ENCODE data around the gene CDH4.

CDH4 gene

DNA sequence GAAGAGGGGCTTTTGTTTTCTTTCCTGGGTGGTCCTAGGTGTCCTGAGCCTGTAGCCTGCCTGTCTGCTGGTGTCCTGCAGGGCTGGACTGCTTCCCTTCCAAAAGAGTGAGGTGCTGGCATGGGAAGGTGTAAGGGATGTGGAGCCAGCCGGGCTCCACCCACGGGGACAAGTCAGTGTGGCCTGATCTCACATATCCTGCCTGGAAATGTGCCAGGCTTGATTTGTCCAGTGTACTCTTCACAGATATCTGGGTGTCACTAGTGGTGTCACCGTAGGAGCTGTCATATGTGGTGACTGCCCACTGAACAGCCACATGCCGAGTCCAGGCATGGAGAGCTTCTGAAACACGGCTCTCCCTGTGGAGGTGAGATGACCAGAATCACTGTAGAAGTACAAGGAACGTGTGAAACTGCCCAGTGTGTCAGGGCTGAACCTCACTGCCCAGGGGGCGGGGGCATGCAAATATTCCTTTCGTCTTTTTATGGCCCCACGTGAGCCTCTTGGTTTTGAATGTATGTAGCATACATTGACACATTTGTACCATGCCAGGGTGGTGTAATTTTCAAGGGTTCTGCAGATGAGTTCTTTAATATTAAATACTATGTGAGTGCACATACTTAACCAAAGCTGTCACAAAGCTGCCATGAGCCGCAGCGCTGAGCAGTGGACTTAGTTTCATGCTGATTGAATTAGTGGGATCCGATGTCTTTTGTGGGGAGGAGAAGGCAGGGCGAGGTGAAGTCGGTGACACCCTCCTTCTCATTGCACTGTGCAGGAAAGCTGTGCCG, 55.8 kb downstream of the CDH4 start:
- no peaks in the 10 kb centered on the region for H3K4me1 Mint-ChIP-seq (ENCODE audit: low read depth)
- no peak for DNase-seq (ENCODE audit: low spot score)
- H3K4me3 Mint-ChIP-seq, result no peak overlapping the region
- no peak overlapping the region for H3K27ac Mint-ChIP-seq
- peaks cover 3% of the 10 kb centered on the region for H3K9me3 Mint-ChIP-seq
- H3K27me3 Mint-ChIP-seq (ENCODE audit: low read depth), result no peaks in the 10 kb centered on the region
- no peaks in the 10 kb centered on the region for H3K36me3 Mint-ChIP-seq (ENCODE audit: low read depth)

DNA sequence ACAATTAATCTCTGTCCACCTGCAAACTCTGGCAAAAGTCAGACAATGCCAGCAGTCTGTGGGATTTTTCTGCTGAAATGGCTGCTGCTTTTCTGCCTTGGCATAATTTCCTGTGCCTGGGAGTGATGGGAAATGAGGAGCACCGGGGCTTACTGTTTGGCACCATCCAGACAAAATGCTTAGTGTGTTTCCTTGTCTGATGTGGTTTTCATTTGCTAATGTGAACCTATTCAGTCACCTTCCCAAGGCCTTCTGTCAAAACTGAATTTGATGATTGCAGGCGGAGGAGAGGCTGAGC, 56.4 kb downstream of the CDH4 start:
- Mint-ChIP-seq H3K4me1 (ENCODE audit: low read depth) (no peaks in the 10 kb centered on the region), H3K4me3 (no peak overlapping the region), H3K27ac (no peak overlapping the region), H3K9me3 (peaks cover 3% of the 10 kb centered on the region), H3K27me3 (ENCODE audit: low read depth) (no peaks in the 10 kb centered on the region), H3K36me3 (ENCODE audit: low read depth) (no peaks in the 10 kb centered on the region)
- no peak for DNase-seq (ENCODE audit: low spot score)

DNA sequence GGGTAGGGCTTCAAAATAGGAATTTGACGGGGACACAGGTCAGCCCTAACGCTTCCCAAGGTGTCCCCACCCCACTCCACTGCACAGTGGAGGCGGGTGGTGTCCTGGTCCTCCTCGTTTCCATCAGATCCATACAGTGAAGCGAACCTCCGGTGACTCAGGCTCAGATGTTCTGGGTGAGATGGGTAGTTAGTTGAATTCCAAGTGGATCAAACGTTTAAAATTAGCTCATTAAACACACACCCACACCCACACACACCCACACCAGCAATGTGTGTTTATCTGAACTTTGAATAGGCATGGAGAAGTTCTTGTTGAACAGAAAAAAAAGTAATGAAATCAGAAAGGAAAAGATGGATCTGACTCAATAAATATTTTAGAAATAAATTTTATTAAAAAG, 58.9 kb downstream of the CDH4 start:
- Mint-ChIP-seq H3K36me3 (ENCODE audit: low read depth) (no peaks in the 10 kb centered on the region), H3K4me3 (no peak overlapping the region), H3K4me1 (ENCODE audit: low read depth) (no peaks in the 10 kb centered on the region), H3K27ac (no peak overlapping the region), H3K27me3 (ENCODE audit: low read depth) (no peaks in the 10 kb centered on the region), H3K9me3 (peaks cover 3% of the 10 kb centered on the region)
- DNase-seq (ENCODE audit: low spot score), result no peak

DNA sequence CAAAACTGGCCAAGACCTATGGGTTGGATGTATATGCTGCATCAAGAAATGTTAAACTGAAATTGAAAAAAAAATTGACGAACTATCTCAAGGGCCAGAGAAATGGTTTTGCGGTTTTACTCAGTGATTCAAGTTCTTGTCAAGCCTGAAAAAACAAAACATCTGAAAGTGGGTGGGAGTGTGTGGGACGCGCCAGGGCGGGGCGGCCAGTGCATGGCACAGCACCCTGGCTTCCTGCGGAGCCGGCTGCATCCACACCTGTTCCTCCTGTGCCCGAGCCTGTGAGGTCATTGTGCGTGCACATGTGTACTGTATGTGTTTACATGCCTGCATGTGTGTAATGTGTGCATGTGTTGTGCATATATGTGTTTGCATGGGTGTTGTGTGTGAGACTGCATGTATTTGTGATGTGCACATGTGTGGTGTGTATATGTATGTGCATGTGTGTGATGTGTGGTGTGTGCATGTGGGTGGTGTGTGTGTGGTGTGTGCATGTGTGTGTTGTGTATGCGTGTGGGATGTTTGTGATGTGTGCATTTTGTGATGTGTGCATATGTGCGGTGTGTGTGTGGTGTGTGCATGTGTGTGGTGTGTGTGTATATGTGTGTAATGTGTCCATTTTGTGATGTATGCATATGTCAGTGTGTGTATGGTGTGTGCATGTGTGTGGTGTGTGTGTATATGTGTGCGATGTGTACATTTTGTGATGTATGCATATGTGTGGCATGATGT, 59.8 kb downstream of the CDH4 start:
- Mint-ChIP-seq H3K9me3 (peaks cover 3% of the 10 kb centered on the region), H3K27ac (no peak overlapping the region)

DNA sequence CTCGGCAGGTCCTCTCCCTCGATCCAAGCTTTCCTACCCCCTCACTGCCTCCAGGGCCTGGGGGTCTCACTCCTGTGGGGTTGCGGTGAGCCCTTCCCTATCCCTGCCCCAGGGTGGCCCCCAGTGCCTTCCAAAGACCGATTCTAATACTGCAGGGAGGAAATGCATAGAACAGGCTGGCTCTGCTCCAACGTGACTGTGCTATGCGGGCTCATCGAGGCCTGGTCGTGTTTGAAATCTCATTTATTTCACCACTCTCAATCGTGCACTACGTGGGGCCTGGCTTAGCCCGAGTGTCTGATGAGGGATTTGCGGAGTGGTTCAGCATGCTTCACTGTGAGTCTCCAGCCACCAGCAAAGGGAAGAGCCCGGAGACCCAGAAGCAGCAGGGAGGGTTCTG, 60.9 kb downstream of the CDH4 start:
- Mint-ChIP-seq H3K4me3 (no peak overlapping the region), H3K9me3 (peaks cover 3% of the 10 kb centered on the region), H3K27ac (no peak overlapping the region), H3K4me1 (ENCODE audit: low read depth) (no peaks in the 10 kb centered on the region), H3K36me3 (ENCODE audit: low read depth) (no peaks in the 10 kb centered on the region), H3K27me3 (ENCODE audit: low read depth) (no peaks in the 10 kb centered on the region)
- no peak for DNase-seq (ENCODE audit: low spot score)

More for the DNA sequence above, 59.8 kb downstream of the CDH4 start:
- Mint-ChIP-seq H3K36me3 (ENCODE audit: low read depth) (no peaks in the 10 kb centered on the region), H3K4me1 (ENCODE audit: low read depth) (no peaks in the 10 kb centered on the region), H3K27me3 (ENCODE audit: low read depth) (no peaks in the 10 kb centered on the region), H3K4me3 (no peak overlapping the region)
- no peak for DNase-seq (ENCODE audit: low spot score)

DNA sequence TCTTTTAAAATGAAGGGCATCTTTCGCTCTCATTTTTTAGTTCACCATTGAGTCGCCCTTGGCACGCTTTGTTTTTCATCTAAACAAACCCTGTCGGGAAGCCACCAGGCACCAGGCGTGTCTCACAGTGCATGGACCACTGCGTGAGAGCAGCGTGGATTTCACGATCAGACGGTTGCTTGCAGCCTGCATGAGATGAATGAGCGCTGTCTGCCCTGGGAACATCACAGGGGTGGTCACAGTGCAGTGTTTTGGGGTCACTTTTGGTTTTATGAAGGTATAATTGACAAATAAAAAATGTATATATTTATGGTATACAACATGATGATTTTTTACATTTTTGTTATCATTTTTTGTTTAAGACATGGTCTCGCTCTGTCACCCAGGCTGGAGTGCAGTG, 61.3 kb downstream of the CDH4 start:
- no peak for DNase-seq (ENCODE audit: low spot score)
- H3K27ac Mint-ChIP-seq, result no peak overlapping the region
- H3K36me3 Mint-ChIP-seq (ENCODE audit: low read depth), result no peaks in the 10 kb centered on the region
- no peaks in the 10 kb centered on the region for H3K4me1 Mint-ChIP-seq (ENCODE audit: low read depth)
- H3K27me3 Mint-ChIP-seq (ENCODE audit: low read depth), result no peaks in the 10 kb centered on the region
- H3K4me3 Mint-ChIP-seq, result no peak overlapping the region
- H3K9me3 Mint-ChIP-seq, result peaks cover 3% of the 10 kb centered on the region

DNA sequence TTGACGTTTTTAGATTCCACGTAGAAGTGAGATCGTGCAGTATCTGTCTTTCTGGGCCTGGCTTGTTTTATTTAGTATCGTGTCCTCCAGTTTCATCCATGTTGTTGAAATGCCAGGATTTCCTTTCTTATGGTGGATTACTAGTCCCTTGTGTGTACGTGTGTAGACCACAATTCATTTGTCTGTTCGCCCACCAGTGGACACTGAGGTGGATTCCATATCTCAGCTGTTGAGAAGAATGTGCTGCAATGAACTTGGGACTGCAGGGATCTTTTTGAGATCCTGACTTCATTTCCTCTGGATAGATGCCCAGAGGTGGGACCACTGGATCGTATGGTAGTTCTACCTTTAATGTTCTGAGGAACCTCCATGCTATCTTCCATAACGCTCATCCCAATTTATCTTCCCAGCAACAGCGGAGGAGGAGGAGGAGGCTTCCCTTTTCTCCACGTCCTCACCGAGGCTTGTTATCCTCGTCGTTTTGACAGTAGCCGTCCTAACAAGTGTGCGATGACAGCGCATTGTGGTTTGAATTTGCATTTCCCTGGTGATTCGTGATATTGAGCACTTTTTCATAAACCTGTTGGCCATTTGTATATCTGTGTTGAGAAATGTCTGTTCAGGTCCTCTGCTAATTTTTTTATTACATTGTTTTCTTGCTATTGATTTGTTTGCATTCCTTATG, 62.4 kb downstream of the CDH4 start:
- Mint-ChIP-seq H3K27me3 (ENCODE audit: low read depth) (no peaks in the 10 kb centered on the region), H3K4me1 (ENCODE audit: low read depth) (no peaks in the 10 kb centered on the region), H3K36me3 (ENCODE audit: low read depth) (no peaks in the 10 kb centered on the region), H3K4me3 (no peak overlapping the region), H3K9me3 (peaks cover 3% of the 10 kb centered on the region), H3K27ac (no peak overlapping the region)
- no peak for DNase-seq (ENCODE audit: low spot score)

DNA sequence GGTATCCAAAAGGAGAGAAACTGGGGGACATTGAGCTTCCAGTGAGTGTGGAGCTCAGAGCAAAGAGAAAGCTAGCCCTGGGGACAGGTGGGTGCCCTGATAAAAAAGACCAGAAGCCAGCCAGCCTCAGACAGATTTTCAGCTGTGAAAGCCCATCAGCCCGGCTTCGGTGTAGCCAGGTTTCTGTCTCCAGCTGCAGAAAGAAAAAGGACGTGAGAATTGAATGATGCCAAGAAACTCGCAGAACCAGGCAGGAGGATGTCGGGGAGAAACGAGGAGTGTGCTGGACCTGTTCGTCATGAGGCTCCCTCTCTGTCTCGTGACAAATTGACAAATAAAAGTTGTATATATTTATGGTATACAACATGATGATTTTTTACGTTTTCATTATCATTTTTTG, 63.3 kb downstream of the CDH4 start:
- Mint-ChIP-seq H3K27me3 (ENCODE audit: low read depth) (no peaks in the 10 kb centered on the region), H3K27ac (no peak overlapping the region), H3K36me3 (ENCODE audit: low read depth) (no peaks in the 10 kb centered on the region), H3K4me3 (no peak overlapping the region), H3K4me1 (ENCODE audit: low read depth) (no peaks in the 10 kb centered on the region), H3K9me3 (peaks cover 3% of the 10 kb centered on the region)
- DNase-seq (ENCODE audit: low spot score), result no peak

DNA sequence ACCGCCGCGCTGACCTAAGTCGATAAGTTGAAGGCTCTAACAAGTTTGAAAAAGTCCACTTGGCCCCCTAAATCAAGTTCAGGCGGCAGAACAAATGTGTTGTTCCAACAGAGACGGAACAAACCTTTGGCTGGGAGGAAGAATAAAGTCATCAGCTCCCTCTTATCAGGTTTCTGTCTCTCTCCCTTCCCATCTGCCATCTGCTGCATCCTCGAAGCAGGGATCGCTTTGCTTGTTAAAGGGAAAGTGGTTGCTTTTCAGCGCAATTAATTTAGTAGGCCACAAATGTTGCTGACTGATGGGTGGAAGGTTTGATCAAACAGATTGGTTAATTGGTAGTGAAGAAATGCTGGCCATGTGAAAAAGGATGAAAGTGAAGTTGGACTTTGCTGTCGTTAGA, 64.3 kb downstream of the CDH4 start:
- no peak for DNase-seq (ENCODE audit: low spot score)
- Mint-ChIP-seq H3K27ac (no peak overlapping the region), H3K4me1 (ENCODE audit: low read depth) (no peaks in the 10 kb centered on the region)

DNA sequence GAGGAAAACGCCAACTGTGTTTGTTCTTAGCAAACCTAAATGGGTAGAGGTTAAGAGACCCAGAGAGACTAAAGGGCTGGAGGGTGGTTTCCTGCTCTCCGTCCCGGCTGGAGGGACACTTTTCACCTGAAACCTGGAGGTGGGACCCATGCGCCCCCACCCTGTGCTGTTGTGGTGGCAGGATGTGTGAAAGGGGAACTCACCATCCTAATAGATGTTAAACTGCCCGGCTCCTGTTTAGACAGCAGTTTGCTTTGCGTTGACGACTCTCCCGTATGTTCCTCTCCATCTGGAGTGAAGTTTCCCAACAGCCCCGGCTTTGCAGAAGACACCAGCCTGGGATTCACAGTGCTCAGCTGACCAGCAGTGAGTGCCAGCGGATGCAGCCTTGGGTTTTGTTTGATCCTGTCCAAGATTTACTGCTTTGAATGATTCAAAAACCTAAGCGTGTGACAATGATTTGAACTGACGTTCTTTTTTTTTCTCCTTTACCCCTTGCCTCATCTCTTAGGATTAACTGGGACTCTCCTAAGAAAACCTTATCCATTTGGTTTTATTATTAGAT, 66.0 kb downstream of the CDH4 start:
- no peak overlapping the region for H3K4me3 Mint-ChIP-seq
- H3K9me3 Mint-ChIP-seq, result no peaks in the 10 kb centered on the region
- H3K4me1 Mint-ChIP-seq (ENCODE audit: low read depth), result no peaks in the 10 kb centered on the region
- H3K27ac Mint-ChIP-seq, result no peak overlapping the region
- no peak for DNase-seq (ENCODE audit: low spot score)
- H3K27me3 Mint-ChIP-seq (ENCODE audit: low read depth), result no peaks in the 10 kb centered on the region
- H3K36me3 Mint-ChIP-seq (ENCODE audit: low read depth), result no peaks in the 10 kb centered on the region

More for the DNA sequence above, 64.3 kb downstream of the CDH4 start:
- no peak overlapping the region for H3K4me3 Mint-ChIP-seq
- H3K27me3 Mint-ChIP-seq (ENCODE audit: low read depth), result no peaks in the 10 kb centered on the region
- no peaks in the 10 kb centered on the region for H3K36me3 Mint-ChIP-seq (ENCODE audit: low read depth)
- peaks cover 3% of the 10 kb centered on the region for H3K9me3 Mint-ChIP-seq

DNA sequence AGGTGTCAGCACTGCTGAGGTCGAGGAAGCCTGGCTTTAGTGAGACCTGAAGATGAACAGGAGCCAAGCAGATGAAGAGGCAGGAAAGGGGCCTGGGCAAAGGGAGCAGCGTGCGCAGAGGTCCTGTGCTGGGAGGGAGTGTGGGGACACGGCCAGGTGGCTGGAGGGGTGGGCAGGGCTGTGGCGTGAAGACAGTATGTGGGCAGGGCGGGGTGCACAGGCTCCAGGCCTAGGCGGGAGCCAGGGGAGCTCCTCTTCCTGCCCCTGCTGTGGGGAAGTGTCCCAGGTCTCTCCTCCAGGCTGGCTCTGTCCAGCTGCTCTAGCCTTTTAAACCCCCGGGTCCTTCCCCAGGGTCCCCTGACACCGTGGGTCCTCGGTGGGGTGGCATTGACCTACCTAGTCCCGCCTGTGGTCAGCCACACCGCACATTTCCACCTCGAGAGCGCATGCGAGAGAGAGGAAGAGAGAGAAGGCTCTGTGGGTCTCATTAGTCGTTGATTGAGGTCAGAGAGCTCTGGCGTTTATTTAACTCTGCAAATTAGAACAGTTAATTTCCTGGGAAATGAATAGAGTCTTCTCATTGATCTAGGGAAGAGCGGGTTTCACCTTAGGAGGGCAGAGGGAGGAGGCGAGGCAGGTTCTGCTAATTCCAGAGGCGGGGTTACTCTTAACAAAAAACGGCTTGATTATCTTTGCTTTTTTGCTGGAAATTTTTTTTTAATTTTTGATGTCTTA, 68.8 kb downstream of the CDH4 start:
- H3K36me3 Mint-ChIP-seq (ENCODE audit: low read depth), result no peaks in the 10 kb centered on the region
- H3K4me1 Mint-ChIP-seq (ENCODE audit: low read depth), result no peaks in the 10 kb centered on the region
- no peak overlapping the region for H3K4me3 Mint-ChIP-seq
- H3K27ac Mint-ChIP-seq, result no peak overlapping the region
- no peaks in the 10 kb centered on the region for H3K9me3 Mint-ChIP-seq
- no peak for DNase-seq (ENCODE audit: low spot score)
- no peaks in the 10 kb centered on the region for H3K27me3 Mint-ChIP-seq (ENCODE audit: low read depth)

DNA sequence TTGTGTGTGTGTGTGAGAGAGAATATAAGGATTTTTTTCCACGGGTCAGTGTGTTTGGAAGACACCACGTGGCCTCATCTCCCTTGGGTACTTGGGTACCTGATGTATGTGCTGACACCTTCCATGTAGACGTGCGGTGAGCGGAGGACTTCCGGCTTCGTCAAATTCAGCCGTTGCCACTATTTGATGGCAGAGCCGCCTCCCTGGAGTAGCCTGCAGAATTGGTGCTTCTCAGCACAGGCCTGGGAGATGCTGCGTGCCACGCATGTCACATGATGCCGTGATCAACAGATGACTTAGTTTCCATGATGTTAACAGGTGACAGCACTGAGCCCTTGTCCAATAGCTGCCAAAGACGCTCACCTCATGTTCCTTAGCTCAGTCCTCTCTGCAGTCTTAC, 69.4 kb downstream of the CDH4 start:
- Mint-ChIP-seq H3K9me3 (no peaks in the 10 kb centered on the region), H3K27me3 (ENCODE audit: low read depth) (no peaks in the 10 kb centered on the region), H3K4me1 (ENCODE audit: low read depth) (no peaks in the 10 kb centered on the region), H3K27ac (no peak overlapping the region), H3K4me3 (no peak overlapping the region), H3K36me3 (ENCODE audit: low read depth) (no peaks in the 10 kb centered on the region)
- no peak for DNase-seq (ENCODE audit: low spot score)

DNA sequence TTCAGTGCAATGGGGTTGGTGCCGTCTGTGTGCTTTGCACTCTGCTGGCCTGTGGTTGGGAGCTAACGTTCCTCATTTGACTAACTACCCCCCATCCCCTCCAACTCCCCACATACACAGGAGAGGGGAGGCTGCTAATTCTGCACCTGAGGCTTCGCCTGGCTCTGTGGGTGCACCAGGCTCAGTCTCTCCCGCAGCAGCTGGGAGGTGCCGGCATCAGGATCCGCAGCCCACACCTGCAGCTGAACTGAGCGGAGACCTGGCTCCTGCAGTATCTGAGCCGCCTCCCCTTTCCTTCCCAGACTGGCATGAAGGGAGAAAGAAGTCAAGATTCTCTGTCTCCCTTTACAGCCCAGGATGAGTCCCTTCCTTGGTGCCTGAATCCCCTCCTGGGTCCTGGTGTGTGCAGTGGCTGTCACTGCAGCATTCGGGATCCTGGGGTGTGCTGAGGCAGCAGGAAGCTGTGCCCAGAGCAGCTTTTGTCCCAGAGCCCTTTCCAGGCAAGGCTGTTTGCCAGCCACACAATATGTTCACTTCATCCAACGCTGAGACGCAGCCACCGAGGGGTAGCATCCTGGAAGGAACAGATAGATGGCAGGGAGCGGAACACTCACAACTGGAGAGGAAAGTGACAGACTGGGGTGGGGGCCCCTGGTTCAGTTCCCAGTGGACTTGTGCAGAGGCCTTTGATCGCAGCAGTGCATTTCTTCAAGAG, 70.2 kb downstream of the CDH4 start:
- Mint-ChIP-seq H3K4me1 (ENCODE audit: low read depth) (no peaks in the 10 kb centered on the region), H3K27ac (no peak overlapping the region), H3K36me3 (ENCODE audit: low read depth) (no peaks in the 10 kb centered on the region), H3K9me3 (no peaks in the 10 kb centered on the region), H3K27me3 (ENCODE audit: low read depth) (no peaks in the 10 kb centered on the region), H3K4me3 (no peak overlapping the region)
- DNase-seq (ENCODE audit: low spot score), result no peak
